Measurements from ENCODE around the gene CEMIP2. TPM values are rescaled to one million over a fixed set of nuclear protein-coding genes. Genes with fewer than 3 reads are reported as not detected.

The CEMIP2 gene
- total and polyA plus RNA-seq, 2 of the 13 experiments (the other 11 are each of a cell fraction or from before 2014, with no cell fraction given): 94.3 to 128 TPM

DNA sequence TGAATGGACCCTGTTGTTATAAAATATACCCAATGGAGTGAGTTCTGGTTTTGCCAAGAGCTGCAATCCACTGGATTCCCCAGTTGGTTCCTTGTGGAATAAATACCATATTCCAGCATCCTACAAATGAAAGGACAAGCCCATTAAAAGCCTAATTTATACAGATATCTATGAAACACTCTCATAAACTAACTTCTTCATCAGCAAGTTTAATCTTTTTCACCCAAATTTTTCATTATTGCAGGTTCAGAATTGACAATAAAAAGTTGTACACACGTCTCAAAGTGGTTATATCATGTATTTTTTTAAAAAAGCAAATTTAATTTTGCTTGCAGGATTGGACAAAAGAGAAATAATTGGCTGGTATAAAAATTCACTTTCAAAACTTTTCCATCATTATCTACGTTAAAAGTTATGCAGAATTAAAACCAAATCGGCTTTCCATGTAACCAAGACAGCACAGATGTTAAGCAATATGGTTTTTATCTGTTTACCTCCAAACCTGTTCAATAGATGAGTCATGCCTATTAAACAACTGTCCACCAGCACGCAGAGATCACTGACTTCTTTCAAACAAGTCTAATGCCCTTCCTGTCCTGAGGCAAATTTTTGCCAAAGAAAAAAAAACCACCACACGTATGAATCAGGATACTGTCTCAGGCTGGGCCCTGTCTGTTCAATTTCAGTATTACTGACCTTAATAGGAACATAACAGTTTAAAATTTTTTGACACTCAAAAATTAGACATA lies 42.5 kb downstream of the CEMIP2 start (continued):
- TF ChIP-seq EZH2 (conservative IDR thresholded peaks at IDR 0.05; ENCODE audit: low read depth, low read length) (no peak), HNRNPL (IDR thresholded peaks at IDR 0.05; ENCODE audit: low read depth, low read length) (no peak), TSC22D2 (CRISPR knock-in tag; IDR thresholded peaks at IDR 0.05; ENCODE audit: borderline replicate concordance) (no peak), TBX2 (CRISPR knock-in tag; IDR thresholded peaks at IDR 0.05; ENCODE audit: borderline replicate concordance) (peak; percentile 65; the same call in 1 of the 2 replicates), ZNF7 (CRISPR knock-in tag; IDR thresholded peaks at IDR 0.05) (no peak), ZNF703 (CRISPR knock-in tag; IDR thresholded peaks at IDR 0.05; ENCODE audit: borderline replicate concordance) (no peak), KLF11 (CRISPR knock-in tag; IDR thresholded peaks at IDR 0.05) (no peak), GTF2F1 (IDR thresholded peaks at IDR 0.05; ENCODE audit: low read length) (no peak), TCF7L2 (IDR thresholded peaks at IDR 0.05; ENCODE audit: low read depth, low read length) (no peak), ZNF136 (CRISPR knock-in tag; IDR thresholded peaks at IDR 0.05; ENCODE audit: low read depth) (no peak), BCL6 (CRISPR knock-in tag; IDR thresholded peaks at IDR 0.05) (peak; percentile 91), MTA3 (CRISPR knock-in tag; IDR thresholded peaks at IDR 0.05) (no peak), JUN (CRISPR knock-in tag; IDR thresholded peaks at IDR 0.05) (peak; percentile 90)
- TF ChIP-seq, protein P1, sequence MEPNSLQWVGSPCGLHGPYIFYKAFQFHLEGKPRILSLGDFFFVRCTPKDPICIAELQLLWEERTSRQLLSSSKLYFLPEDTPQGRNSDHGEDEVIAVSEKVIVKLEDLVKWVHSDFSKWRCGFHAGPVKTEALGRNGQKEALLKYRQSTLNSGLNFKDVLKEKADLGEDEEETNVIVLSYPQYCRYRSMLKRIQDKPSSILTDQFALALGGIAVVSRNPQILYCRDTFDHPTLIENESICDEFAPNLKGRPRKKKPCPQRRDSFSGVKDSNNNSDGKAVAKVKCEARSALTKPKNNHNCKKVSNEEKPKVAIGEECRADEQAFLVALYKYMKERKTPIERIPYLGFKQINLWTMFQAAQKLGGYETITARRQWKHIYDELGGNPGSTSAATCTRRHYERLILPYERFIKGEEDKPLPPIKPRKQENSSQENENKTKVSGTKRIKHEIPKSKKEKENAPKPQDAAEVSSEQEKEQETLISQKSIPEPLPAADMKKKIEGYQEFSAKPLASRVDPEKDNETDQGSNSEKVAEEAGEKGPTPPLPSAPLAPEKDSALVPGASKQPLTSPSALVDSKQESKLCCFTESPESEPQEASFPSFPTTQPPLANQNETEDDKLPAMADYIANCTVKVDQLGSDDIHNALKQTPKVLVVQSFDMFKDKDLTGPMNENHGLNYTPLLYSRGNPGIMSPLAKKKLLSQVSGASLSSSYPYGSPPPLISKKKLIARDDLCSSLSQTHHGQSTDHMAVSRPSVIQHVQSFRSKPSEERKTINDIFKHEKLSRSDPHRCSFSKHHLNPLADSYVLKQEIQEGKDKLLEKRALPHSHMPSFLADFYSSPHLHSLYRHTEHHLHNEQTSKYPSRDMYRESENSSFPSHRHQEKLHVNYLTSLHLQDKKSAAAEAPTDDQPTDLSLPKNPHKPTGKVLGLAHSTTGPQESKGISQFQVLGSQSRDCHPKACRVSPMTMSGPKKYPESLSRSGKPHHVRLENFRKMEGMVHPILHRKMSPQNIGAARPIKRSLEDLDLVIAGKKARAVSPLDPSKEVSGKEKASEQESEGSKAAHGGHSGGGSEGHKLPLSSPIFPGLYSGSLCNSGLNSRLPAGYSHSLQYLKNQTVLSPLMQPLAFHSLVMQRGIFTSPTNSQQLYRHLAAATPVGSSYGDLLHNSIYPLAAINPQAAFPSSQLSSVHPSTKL (CRISPR knock-in tag; IDR thresholded peaks at IDR 0.05): peak; percentile 97
- TF ChIP-seq, protein P2, sequence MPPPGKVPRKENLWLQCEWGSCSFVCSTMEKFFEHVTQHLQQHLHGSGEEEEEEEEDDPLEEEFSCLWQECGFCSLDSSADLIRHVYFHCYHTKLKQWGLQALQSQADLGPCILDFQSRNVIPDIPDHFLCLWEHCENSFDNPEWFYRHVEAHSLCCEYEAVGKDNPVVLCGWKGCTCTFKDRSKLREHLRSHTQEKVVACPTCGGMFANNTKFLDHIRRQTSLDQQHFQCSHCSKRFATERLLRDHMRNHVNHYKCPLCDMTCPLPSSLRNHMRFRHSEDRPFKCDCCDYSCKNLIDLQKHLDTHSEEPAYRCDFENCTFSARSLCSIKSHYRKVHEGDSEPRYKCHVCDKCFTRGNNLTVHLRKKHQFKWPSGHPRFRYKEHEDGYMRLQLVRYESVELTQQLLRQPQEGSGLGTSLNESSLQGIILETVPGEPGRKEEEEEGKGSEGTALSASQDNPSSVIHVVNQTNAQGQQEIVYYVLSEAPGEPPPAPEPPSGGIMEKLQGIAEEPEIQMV (CRISPR knock-in tag; IDR thresholded peaks at IDR 0.05; ENCODE audit: low read depth): no peak
- TF ChIP-seq, protein P3, sequence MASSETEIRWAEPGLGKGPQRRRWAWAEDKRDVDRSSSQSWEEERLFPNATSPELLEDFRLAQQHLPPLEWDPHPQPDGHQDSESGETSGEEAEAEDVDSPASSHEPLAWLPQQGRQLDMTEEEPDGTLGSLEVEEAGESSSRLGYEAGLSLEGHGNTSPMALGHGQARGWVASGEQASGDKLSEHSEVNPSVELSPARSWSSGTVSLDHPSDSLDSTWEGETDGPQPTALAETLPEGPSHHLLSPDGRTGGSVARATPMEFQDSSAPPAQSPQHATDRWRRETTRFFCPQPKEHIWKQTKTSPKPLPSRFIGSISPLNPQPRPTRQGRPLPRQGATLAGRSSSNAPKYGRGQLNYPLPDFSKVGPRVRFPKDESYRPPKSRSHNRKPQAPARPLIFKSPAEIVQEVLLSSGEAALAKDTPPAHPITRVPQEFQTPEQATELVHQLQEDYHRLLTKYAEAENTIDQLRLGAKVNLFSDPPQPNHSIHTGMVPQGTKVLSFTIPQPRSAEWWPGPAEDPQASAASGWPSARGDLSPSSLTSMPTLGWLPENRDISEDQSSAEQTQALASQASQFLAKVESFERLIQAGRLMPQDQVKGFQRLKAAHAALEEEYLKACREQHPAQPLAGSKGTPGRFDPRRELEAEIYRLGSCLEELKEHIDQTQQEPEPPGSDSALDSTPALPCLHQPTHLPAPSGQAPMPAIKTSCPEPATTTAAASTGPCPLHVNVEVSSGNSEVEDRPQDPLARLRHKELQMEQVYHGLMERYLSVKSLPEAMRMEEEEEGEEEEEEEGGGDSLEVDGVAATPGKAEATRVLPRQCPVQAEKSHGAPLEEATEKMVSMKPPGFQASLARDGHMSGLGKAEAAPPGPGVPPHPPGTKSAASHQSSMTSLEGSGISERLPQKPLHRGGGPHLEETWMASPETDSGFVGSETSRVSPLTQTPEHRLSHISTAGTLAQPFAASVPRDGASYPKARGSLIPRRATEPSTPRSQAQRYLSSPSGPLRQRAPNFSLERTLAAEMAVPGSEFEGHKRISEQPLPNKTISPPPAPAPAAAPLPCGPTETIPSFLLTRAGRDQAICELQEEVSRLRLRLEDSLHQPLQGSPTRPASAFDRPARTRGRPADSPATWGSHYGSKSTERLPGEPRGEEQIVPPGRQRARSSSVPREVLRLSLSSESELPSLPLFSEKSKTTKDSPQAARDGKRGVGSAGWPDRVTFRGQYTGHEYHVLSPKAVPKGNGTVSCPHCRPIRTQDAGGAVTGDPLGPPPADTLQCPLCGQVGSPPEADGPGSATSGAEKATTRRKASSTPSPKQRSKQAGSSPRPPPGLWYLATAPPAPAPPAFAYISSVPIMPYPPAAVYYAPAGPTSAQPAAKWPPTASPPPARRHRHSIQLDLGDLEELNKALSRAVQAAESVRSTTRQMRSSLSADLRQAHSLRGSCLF (CRISPR knock-in tag; IDR thresholded peaks at IDR 0.05; ENCODE audit: borderline replicate concordance): no peak
- TF ChIP-seq, protein P4, sequence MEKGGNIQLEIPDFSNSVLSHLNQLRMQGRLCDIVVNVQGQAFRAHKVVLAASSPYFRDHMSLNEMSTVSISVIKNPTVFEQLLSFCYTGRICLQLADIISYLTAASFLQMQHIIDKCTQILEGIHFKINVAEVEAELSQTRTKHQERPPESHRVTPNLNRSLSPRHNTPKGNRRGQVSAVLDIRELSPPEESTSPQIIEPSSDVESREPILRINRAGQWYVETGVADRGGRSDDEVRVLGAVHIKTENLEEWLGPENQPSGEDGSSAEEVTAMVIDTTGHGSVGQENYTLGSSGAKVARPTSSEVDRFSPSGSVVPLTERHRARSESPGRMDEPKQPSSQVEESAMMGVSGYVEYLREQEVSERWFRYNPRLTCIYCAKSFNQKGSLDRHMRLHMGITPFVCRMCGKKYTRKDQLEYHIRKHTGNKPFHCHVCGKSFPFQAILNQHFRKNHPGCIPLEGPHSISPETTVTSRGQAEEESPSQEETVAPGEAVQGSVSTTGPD (CRISPR knock-in tag; IDR thresholded peaks at IDR 0.05): peak; percentile 95
- TF ChIP-seq, protein P5, sequence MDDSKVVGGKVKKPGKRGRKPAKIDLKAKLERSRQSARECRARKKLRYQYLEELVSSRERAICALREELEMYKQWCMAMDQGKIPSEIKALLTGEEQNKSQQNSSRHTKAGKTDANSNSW (CRISPR knock-in tag; IDR thresholded peaks at IDR 0.05; ENCODE audit: borderline replicate concordance): no peak
